KBM-7 (cell line): Measurements from ENCODE around the gene PSPH.

ENCODE experiments used
- DNase-seq: peaks from one replicate; pipeline ENCODE4 v3.0.0-alpha.2; 2015
- in situ Hi-C: fragments of 300-500 bp; cut with MboI; formaldehyde crosslinking; loops from 2 replicates; pipeline ENCODE4 v1.14.3; 2020; ENCODE audit warnings: low sequenced_read_pairs, low pct_unique_long_range_greater_than_20kb, mixed read lengths

PSPH gene

GRCh38 chr7:55963584-55964168 lies 87.6 kb downstream of the PSPH start:
- in situ Hi-C loops, result no loop called here
- no peak for DNase-seq

GRCh38 chr7:55962014-55962413 lies 89.2 kb downstream of the PSPH start:
- in situ Hi-C loops, result no loop called here
- no peak for DNase-seq
